ENCODE results near the gene SLC17A7. TPM values are rescaled to one million over a fixed set of nuclear protein-coding genes. Genes with fewer than 3 reads are reported as not detected.
A peak's percentile ranks its signal among the peaks of the same experiment; 100 is the strongest.

Gene SLC17A7
- total and polyA plus RNA-seq, 2 of the 13 experiments (the other 11 are each of a cell fraction or from before 2014, with no cell fraction given): 0.32 TPM; not detected in 1

- TF ChIP-seq PATZ1 (CRISPR knock-in tag; IDR thresholded peaks at IDR 0.05) (peak; percentile 33; the same call in 1 of the 2 replicates), EZH2 (conservative IDR thresholded peaks at IDR 0.05; ENCODE audit: low read depth, low read length) (no peak), MED1 (CRISPR knock-in tag; IDR thresholded peaks at IDR 0.05) (0 out of 2 replicates have a peak, but pooled peaks have one; percentile 27), MBD4 (IDR thresholded peaks at IDR 0.05; ENCODE audit: borderline replicate concordance, low read length) (no peak), ATF2 (CRISPR knock-in tag; IDR thresholded peaks at IDR 0.05) (no peak), ZNF609 (CRISPR knock-in tag; IDR thresholded peaks at IDR 0.05; ENCODE audit: borderline replicate concordance) (no peak), MEIS2 (CRISPR knock-in tag; IDR thresholded peaks at IDR 0.05) (peak; percentile 64; the same call in 1 of the 2 replicates), CREM (IDR thresholded peaks at IDR 0.05) (no peak), CREM (CRISPR knock-in tag; IDR thresholded peaks at IDR 0.05) (no peak), PREB (CRISPR knock-in tag; IDR thresholded peaks at IDR 0.05) (no peak), RFXAP (CRISPR knock-in tag; IDR thresholded peaks at IDR 0.05; ENCODE audit: borderline replicate concordance) (no peak), RAD21 (CRISPR knock-in tag; IDR thresholded peaks at IDR 0.05) (peak; percentile 85), SALL1 (CRISPR knock-in tag; IDR thresholded peaks at IDR 0.05) (peak; percentile 49; the same call in 1 of the 2 replicates), ELF3 (CRISPR knock-in tag; IDR thresholded peaks at IDR 0.05) (peak; percentile 28; the same call in 1 of the 2 replicates)
- TF ChIP-seq, protein P1, sequence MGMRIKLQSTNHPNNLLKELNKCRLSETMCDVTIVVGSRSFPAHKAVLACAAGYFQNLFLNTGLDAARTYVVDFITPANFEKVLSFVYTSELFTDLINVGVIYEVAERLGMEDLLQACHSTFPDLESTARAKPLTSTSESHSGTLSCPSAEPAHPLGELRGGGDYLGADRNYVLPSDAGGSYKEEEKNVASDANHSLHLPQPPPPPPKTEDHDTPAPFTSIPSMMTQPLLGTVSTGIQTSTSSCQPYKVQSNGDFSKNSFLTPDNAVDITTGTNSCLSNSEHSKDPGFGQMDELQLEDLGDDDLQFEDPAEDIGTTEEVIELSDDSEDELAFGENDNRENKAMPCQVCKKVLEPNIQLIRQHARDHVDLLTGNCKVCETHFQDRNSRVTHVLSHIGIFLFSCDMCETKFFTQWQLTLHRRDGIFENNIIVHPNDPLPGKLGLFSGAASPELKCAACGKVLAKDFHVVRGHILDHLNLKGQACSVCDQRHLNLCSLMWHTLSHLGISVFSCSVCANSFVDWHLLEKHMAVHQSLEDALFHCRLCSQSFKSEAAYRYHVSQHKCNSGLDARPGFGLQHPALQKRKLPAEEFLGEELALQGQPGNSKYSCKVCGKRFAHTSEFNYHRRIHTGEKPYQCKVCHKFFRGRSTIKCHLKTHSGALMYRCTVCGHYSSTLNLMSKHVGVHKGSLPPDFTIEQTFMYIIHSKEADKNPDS (CRISPR knock-in tag; IDR thresholded peaks at IDR 0.05): no peak
- TF ChIP-seq, protein P2, sequence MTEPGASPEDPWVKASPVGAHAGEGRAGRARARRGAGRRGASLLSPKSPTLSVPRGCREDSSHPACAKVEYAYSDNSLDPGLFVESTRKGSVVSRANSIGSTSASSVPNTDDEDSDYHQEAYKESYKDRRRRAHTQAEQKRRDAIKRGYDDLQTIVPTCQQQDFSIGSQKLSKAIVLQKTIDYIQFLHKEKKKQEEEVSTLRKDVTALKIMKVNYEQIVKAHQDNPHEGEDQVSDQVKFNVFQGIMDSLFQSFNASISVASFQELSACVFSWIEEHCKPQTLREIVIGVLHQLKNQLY (CRISPR knock-in tag; IDR thresholded peaks at IDR 0.05): no peak
Observed at GRCh38 chr19:49391581-49392399, 49.5 kb downstream of the SLC17A7 start (continued).
